Heart right ventricle (tissue), 16 donors: ENCODE results near the gene PBOV1. TPM values are rescaled to one million over a fixed set of nuclear protein-coding genes. Genes with fewer than 3 reads are reported as not detected.

ENCODE experiments used
- ATAC-seq, 8 donors: fragments of 200-7000 bp; cut with Tn5 transposase; one replicate each; pipeline ENCODE4 v1.9.1; 2020; ENCODE audit warnings: mild to moderate bottlenecking in 8 of 8, moderate library complexity in 8 of 8, moderate number of reproducible peaks in 1 of 8
- DNase-seq, 2 donors: peaks; one replicate each; pipeline ENCODE4 v3.0.0-alpha.2; 2020
- H3K27ac ChIP-seq, 10 donors: fragments of 200-600 bp; sonication (generic) in 2 of 10; one replicate each; pipeline versions ENCODE4 v1.5.0 to v1.8.0; 2020 to 2022; ENCODE audit warnings: mild to moderate bottlenecking in 3 of 10
- H3K27me3 ChIP-seq, 7 donors: fragments of 200-600 bp; one replicate each; pipeline ENCODE4 v1.8.0; 2021 to 2022; ENCODE audit warnings: mild to moderate bottlenecking in 2 of 7
- H3K36me3 ChIP-seq, 9 donors: fragments of 200-600 bp; sonication (generic) in 1 of 9; one replicate each; pipeline versions ENCODE4 v1.5.0 to v1.8.0; 2020 to 2022; ENCODE audit warnings: mild to moderate bottlenecking in 2 of 9
- H3K4me1 ChIP-seq, 9 donors: fragments of 200-600 bp; sonication (generic) in 1 of 9; one replicate each; pipeline versions ENCODE4 v1.5.0 to v1.8.0; 2020 to 2022; ENCODE audit warnings: mild to moderate bottlenecking in 4 of 9
- H3K4me3 ChIP-seq, 10 donors: fragments of 200-600 bp; sonication (generic) in 2 of 10; one replicate each; pipeline versions ENCODE4 v1.5.0 to v1.8.0; 2020 to 2022; ENCODE audit warnings: mild to moderate bottlenecking in 7 of 10, moderate library complexity in 2 of 10
- H3K9me3 ChIP-seq, 11 donors: fragments of 200-600 bp in 10 of 11; sonication (generic) in 2 of 11; one replicate each; pipeline versions ENCODE4 v1.5.0 to v1.8.0; 2013 to 2022; ENCODE audit warnings: mild to moderate bottlenecking in 2 of 11, control low read depth in 1 of 11, moderate library complexity in 1 of 11
- CTCF ChIP-seq, 9 donors: fragments of 200-600 bp; sonication (generic) in 2 of 9; IDR thresholded peaks; one replicate each; pipeline versions ENCODE4 v1.5.0 to v1.8.0; 2021 to 2022; ENCODE audit warnings: antibody characterized with exemption in 9 of 9, mild to moderate bottlenecking in 5 of 9, moderate library complexity in 1 of 9
- WGBS, 2 donors: extraction: QIAGEN DNeasy Blood & Tissue Kit; methylation state at CpG; one replicate each; pipeline ENCODE4 v1.1.7; 2013; ENCODE audit warnings: inconsistent platforms in 1 of 2; 5-methylcytosine and 5-hydroxymethylcytosine counted together
- intact Hi-C, 10 donors: fragments of 100-400 bp; cut with DNase I; formaldehyde crosslinking; loops; one replicate each; pipeline versions ENCODE4 v1.11.1 to v1.14.2; 2022
- polyA plus RNA-seq, 2 donors: library from polyadenylated mRNA; stranded (reverse); fragments of 200-250 nt; gene quantifications; one replicate each; pipeline ENCODE4 v1.2.3, GENCODE V29; 2013
- total RNA-seq, 10 donors: library from RNA; stranded (reverse); fragmentation: NEBNext Ultra II Directional in 3 of 10; extraction: Animal tissue kit (Norgen Biotek cat#: 25700) in 3 of 10; gene quantifications; one replicate each; pipeline versions ENCODE4 v1.2.1 to v1.2.4, GENCODE V29; 2021 to 2023
- donor health status: Arrhythmogenic right ventricular cardiomyopathy.
- donor health status: ischemic (EF 13 %, LVEDD 7.1; RV severe dilation, severe dysfunction).
- donor health status: healthy with polysubstance abuse.
- donor health status: DM: no; HTN: yes; CAD: no.
- donor health status: DM: no; HTN: no; CAD: no.
- donor health status: ischemic (EF 25% LVEDD 6.9; RV normal size, moderate dysfunction).
- donor health status: ischemic (EF 25% LVEDD 5.7; RV mildly dilated, moderate dysfunction).
- donor health status: healthy.
- donor health status: DM: yes; HTN: yes; CAD: no.
- donor health status: Ischemic cardiomyopathy.
- donor health status: ischemic (EF 35%, LVEDD 5.7; RV mildly dilated, moderate dysfunction).
- donor health status: nonischemic (EF 11% LVEDD 7.7; RV severe dilation, severe dysfunction).
- donor health status: DM: yes; HTN: yes; CAD: no.
- donor health status: PGD.
- donor health status: ischemic (EF 29% LVEDD 5.4; RV normal size, mild dysfunction).
- donor health status: nonischemic (EF 23%, LVEDD 6.1; RV moderate dilation, normal function).

The PBOV1 gene
- total and polyA plus RNA-seq, 12 donors: not detected

GRCh38 chr6:138248878-138249277 is 30.6 kb upstream of the PBOV1 start:
- intact Hi-C loops: no loop called here
- ATAC-seq (no peak), DNase-seq (no peak)
- Histone ChIP-seq H3K4me1 (peaks cover 0 to 6% (median 0%) of the 10 kb centered on the region in 9 donors), H3K4me3 (no peak overlapping the region), H3K27ac (no peak overlapping the region), H3K9me3 (no peaks in the 10 kb centered on the region), H3K36me3 (no peaks in the 10 kb centered on the region), H3K27me3 (no peaks in the 10 kb centered on the region)
- TF ChIP-seq CTCF (IDR thresholded peaks at IDR 0.05): no peak
- WGBS, 2 donors: 72 to 83% methylated on average over 1 of the region's 1 CpG

- no peak for TF ChIP-seq CTCF (IDR thresholded peaks at IDR 0.05)
- 85 to 93% methylated on average over 7 of the region's 7 CpGs for WGBS, 2 donors
Observed at GRCh38 chr6:138248011-138248410, 29.7 kb upstream of the PBOV1 start.

GRCh38 chr6:138246650-138247440 is 28.6 kb upstream of the PBOV1 start:
- Histone ChIP-seq H3K4me1 (peaks cover 0 to 6% (median 0%) of the 10 kb centered on the region in 9 donors), H3K4me3 (no peak overlapping the region), H3K36me3 (no peaks in the 10 kb centered on the region), H3K9me3 (no peaks in the 10 kb centered on the region), H3K27me3 (no peaks in the 10 kb centered on the region), H3K27ac (no peak overlapping the region)
- 95% methylated on average over 3 of the region's 3 CpGs for WGBS, 2 donors
- DNase-seq: no peak
- TF ChIP-seq CTCF (IDR thresholded peaks at IDR 0.05): no peak
- intact Hi-C loops: no loop called here
- ATAC-seq: no peak

More at GRCh38 chr6:138248011-138248410, 29.7 kb upstream of the PBOV1 start:
- Histone ChIP-seq H3K4me1 (peaks cover 0 to 6% (median 0%) of the 10 kb centered on the region in 9 donors), H3K9me3 (no peaks in the 10 kb centered on the region), H3K27me3 (no peaks in the 10 kb centered on the region), H3K27ac (no peak overlapping the region), H3K4me3 (no peak overlapping the region), H3K36me3 (no peaks in the 10 kb centered on the region)
- no peak for DNase-seq
- intact Hi-C loops: no loop called here
- no peak for ATAC-seq

GRCh38 chr6:138245751-138246150 is 27.5 kb upstream of the PBOV1 start:
- DNase-seq: no peak
- TF ChIP-seq CTCF (IDR thresholded peaks at IDR 0.05): no peak
- no peak overlapping the region for H3K27ac ChIP-seq
- no peaks in the 10 kb centered on the region for H3K9me3 ChIP-seq
- H3K4me3 ChIP-seq: no peak overlapping the region
- WGBS, 2 donors: 67 to 68% methylated on average over 3 of the region's 3 CpGs
- H3K27me3 ChIP-seq: no peaks in the 10 kb centered on the region
- H3K36me3 ChIP-seq: no peaks in the 10 kb centered on the region
- ATAC-seq: no peak
- no peaks in the 10 kb centered on the region for H3K4me1 ChIP-seq
- intact Hi-C loops: no loop called here
